ENCODE results near the gene OPHN1.

The OPHN1 gene

GRCh38 chrX:68433155-68433980 is at the start of gene OPHN1:
Gene OPHN1 (minus strand): TSS chrX:68433495. CDS start chrX:68433020, 475 bp downstream.
- H3K4me3 ChIP-seq (ENCODE audit: low read depth, low read length), result peak within 1 kb of the TSS; percentile 65
- peak; percentile 69 for DNase-seq (ENCODE audit: low read depth)
- TF ChIP-seq CTCF (IDR thresholded peaks at IDR 0.05; ENCODE audit: control insufficient read depth, extremely low read depth, insufficient read depth), result no peak

- no peak for TF ChIP-seq CTCF (IDR thresholded peaks at IDR 0.05; ENCODE audit: control insufficient read depth, extremely low read depth, insufficient read depth)
- DNase-seq (ENCODE audit: low read depth), result no peak
- no peak overlapping the region for H3K4me3 ChIP-seq (ENCODE audit: low read depth, low read length)
Observed at GRCh38 chrX:68480969-68481368, 47.7 kb upstream of the OPHN1 start.

GRCh38 chrX:68464796-68465195 is 31.5 kb upstream of the OPHN1 start:
- DNase-seq (ENCODE audit: low read depth), result no peak
- no peak overlapping the region for H3K4me3 ChIP-seq (ENCODE audit: low read depth, low read length)
- TF ChIP-seq CTCF (IDR thresholded peaks at IDR 0.05; ENCODE audit: control insufficient read depth, extremely low read depth, insufficient read depth), result no peak

GRCh38 chrX:68463880-68464279 is 30.6 kb upstream of the OPHN1 start:
- no peak for TF ChIP-seq CTCF (IDR thresholded peaks at IDR 0.05; ENCODE audit: control insufficient read depth, extremely low read depth, insufficient read depth)
- no peak for DNase-seq (ENCODE audit: low read depth)
- no peak overlapping the region for H3K4me3 ChIP-seq (ENCODE audit: low read depth, low read length)

- peak; percentile 45 for TF ChIP-seq CTCF (IDR thresholded peaks at IDR 0.05; ENCODE audit: control insufficient read depth, extremely low read depth, insufficient read depth)
- no peak for DNase-seq (ENCODE audit: low read depth)
- no peak overlapping the region for H3K4me3 ChIP-seq (ENCODE audit: low read depth, low read length)
Observed at GRCh38 chrX:68462653-68463052, 29.4 kb upstream of the OPHN1 start.

- H3K4me3 ChIP-seq (ENCODE audit: low read depth, low read length), result no peak overlapping the region
- TF ChIP-seq CTCF (IDR thresholded peaks at IDR 0.05; ENCODE audit: control insufficient read depth, extremely low read depth, insufficient read depth), result no peak
- no peak for DNase-seq (ENCODE audit: low read depth)
Observed at GRCh38 chrX:68462197-68462596, 28.9 kb upstream of the OPHN1 start.

GRCh38 chrX:68461576-68461975 is 28.3 kb upstream of the OPHN1 start:
- DNase-seq (ENCODE audit: low read depth), result no peak
- no peak for TF ChIP-seq CTCF (IDR thresholded peaks at IDR 0.05; ENCODE audit: control insufficient read depth, extremely low read depth, insufficient read depth)

More at GRCh38 chrX:68461576-68461975, 28.3 kb upstream of the OPHN1 start:
- H3K4me3 ChIP-seq (ENCODE audit: low read depth, low read length), result no peak overlapping the region
